Stomach (tissue), 4 donors: ENCODE measurements around the gene HSFX3.

Experiments
- POLR2AphosphoS5 ChIP-seq, 3 donors: sonication (generic); formaldehyde crosslinking; IDR thresholded peaks; one replicate each; pipeline ENCODE4 v1.6.1; 2016; ENCODE audit warnings: antibody characterized with exemption in 3 of 3
- TF ChIP-seq, protein P1 (sequence below), 7 experiments: fragments of 450-650 bp in 4 of 7; fragments of 200-600 bp in 3 of 7; sonication (generic) in 3 of 7; IDR thresholded peaks; one replicate each; pipeline ENCODE4 v1.5.1; 2016 to 2019; ENCODE audit warnings: antibody characterized with exemption in 7 of 7, control low read depth in 2 of 7, mild to moderate bottlenecking in 1 of 7

GRCh38 chrX:149511081-149511480 is 38.6 kb downstream of the HSFX3 start:
- TF ChIP-seq, protein P1, sequence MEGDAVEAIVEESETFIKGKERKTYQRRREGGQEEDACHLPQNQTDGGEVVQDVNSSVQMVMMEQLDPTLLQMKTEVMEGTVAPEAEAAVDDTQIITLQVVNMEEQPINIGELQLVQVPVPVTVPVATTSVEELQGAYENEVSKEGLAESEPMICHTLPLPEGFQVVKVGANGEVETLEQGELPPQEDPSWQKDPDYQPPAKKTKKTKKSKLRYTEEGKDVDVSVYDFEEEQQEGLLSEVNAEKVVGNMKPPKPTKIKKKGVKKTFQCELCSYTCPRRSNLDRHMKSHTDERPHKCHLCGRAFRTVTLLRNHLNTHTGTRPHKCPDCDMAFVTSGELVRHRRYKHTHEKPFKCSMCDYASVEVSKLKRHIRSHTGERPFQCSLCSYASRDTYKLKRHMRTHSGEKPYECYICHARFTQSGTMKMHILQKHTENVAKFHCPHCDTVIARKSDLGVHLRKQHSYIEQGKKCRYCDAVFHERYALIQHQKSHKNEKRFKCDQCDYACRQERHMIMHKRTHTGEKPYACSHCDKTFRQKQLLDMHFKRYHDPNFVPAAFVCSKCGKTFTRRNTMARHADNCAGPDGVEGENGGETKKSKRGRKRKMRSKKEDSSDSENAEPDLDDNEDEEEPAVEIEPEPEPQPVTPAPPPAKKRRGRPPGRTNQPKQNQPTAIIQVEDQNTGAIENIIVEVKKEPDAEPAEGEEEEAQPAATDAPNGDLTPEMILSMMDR (IDR thresholded peaks at IDR 0.05) = no peak
- TF ChIP-seq POLR2AphosphoS5 (IDR thresholded peaks at IDR 0.05) = no peak
